GM08714 (cell line): ENCODE data around the gene OR4C3.
"Not testable (repeated sequence)": the region's sequence is repeated elsewhere in the genome, so short reads cannot be mapped to it uniquely, and the experiment has no call there.

Experiments
- H3K4me3 ChIP-seq: fragments of 200-500 bp; sonication (Bioruptor generic); 2 replicates; pipeline ENCODE4 v1.5.1; 2014; ENCODE audit warnings: mild to moderate bottlenecking, low read length, inconsistent platforms
- ZNF274 ChIP-seq: IDR thresholded peaks from 2 replicates; pipeline ENCODE4 v1.6.1; 2012; ENCODE audit warnings: mild to moderate bottlenecking, low read depth, low read length

Gene OR4C3

GRCh38 chr11:48324620-48325019 lies at the start of gene OR4C3:
TSS of gene OR4C3 (plus strand) at chr11:48324920. CDS start at chr11:48325022, 102 bp downstream.
- not testable (repeated sequence) for H3K4me3 ChIP-seq

- no peak for TF ChIP-seq ZNF274
- no peak within 1 kb of the TSS for H3K4me3 ChIP-seq
These were observed 18.8 kb upstream of the OR4C3 start, which contains the start of gene OR4S1 for GRCh38 chr11:48305923-48306322. TSS of gene OR4S1 (plus strand) at chr11:48306223. CDS start at chr11:48306223, 0 bp downstream.

- H3K4me3 ChIP-seq: no peak overlapping the region
- TF ChIP-seq ZNF274: no peak
These were observed 16.8 kb upstream of the OR4C3 start for GRCh38 chr11:48307760-48308386.

GRCh38 chr11:48313590-48313989 lies 11.1 kb upstream of the OR4C3 start:
- H3K4me3 ChIP-seq: not testable (repeated sequence)

GRCh38 chr11:48319813-48320212 lies 4.9 kb upstream of the OR4C3 start:
- H3K4me3 ChIP-seq: not testable (repeated sequence)

GRCh38 chr11:48341466-48341865 lies 16.7 kb downstream of the OR4C3 start:
- H3K4me3 ChIP-seq: no peak overlapping the region
- no peak for TF ChIP-seq ZNF274

- not testable (repeated sequence) for H3K4me3 ChIP-seq
These were observed 17.8 kb downstream of the OR4C3 start for GRCh38 chr11:48342505-48342904.

GRCh38 chr11:48346286-48346685 lies 21.6 kb downstream of the OR4C3 start:
- not testable (repeated sequence) for H3K4me3 ChIP-seq

GRCh38 chr11:48354013-48354412 lies 29.3 kb downstream of the OR4C3 start:
- TF ChIP-seq ZNF274: no peak
- no peak overlapping the region for H3K4me3 ChIP-seq

- no peak for TF ChIP-seq ZNF274
- H3K4me3 ChIP-seq: no peak overlapping the region
These were observed 30.0 kb downstream of the OR4C3 start for GRCh38 chr11:48354677-48355076.

- H3K4me3 ChIP-seq: not testable (repeated sequence)
These were observed 36.6 kb downstream of the OR4C3 start for GRCh38 chr11:48361289-48361688.

GRCh38 chr11:48366365-48366764 lies 41.6 kb downstream of the OR4C3 start, which contains the start of gene OR4C5:
TSS of gene OR4C5 (minus strand) at chr11:48366465. CDS start at chr11:48366465, 0 bp downstream.
- no peak for TF ChIP-seq ZNF274
- no peak within 1 kb of the TSS for H3K4me3 ChIP-seq
